ENCODE results near the gene NUDT8. TPM values are rescaled to one million over a fixed set of nuclear protein-coding genes. Genes with fewer than 3 reads are reported as not detected.

Gene NUDT8
- total RNA-seq, 6 experiments from 2014 or later, result 2.0 to 3.0 (median 2.6) TPM

DNA sequence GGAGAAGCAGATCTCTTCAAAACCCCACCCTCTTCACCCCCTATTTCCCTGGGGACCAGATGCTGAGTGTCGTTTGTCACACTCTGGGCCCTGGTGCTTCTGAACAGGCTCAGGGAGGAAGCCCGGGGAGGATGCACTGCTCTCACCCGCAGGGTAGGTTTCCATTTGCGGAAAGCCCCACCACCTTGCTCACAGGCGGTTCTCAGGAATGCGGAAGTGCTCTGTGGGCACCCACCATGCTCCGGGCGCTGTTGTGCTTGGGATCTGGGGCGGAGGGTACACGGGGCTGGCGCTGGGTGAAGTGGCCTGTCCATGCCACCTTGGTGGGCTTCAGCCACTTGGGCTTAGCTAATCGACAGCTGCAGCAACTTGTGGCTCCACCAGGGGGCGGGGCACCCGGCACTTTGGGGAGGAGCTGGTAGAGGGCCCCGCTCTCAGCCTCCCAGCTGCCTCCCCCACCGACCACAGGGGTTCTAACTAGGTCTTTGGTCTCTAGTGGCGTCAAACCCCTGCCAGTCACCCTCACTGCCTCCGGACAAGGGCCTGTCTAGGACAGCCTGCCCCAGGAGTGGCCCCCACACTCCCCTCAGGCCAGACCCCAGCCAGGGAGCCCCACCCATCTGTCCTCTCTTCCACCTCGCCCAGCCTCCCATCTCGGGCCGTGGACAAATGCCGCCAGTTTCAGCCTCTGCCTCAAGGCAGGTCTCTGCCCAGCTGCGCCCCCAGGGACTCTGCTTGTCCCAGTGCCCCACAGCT is 15.6 kb downstream of the NUDT8 start:
- TF ChIP-seq, protein P1, sequence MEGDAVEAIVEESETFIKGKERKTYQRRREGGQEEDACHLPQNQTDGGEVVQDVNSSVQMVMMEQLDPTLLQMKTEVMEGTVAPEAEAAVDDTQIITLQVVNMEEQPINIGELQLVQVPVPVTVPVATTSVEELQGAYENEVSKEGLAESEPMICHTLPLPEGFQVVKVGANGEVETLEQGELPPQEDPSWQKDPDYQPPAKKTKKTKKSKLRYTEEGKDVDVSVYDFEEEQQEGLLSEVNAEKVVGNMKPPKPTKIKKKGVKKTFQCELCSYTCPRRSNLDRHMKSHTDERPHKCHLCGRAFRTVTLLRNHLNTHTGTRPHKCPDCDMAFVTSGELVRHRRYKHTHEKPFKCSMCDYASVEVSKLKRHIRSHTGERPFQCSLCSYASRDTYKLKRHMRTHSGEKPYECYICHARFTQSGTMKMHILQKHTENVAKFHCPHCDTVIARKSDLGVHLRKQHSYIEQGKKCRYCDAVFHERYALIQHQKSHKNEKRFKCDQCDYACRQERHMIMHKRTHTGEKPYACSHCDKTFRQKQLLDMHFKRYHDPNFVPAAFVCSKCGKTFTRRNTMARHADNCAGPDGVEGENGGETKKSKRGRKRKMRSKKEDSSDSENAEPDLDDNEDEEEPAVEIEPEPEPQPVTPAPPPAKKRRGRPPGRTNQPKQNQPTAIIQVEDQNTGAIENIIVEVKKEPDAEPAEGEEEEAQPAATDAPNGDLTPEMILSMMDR (IDR thresholded peaks at IDR 0.05), result peak; percentile 84
- Mint-ChIP-seq H3K4me1 (ENCODE audit: low read depth) (no peaks in the 10 kb centered on the region), H3K4me3 (no peak overlapping the region), H3K36me3 (ENCODE audit: low read depth) (no peaks in the 10 kb centered on the region), H3K27ac (no peak overlapping the region; the same call in 1 of the 2 replicates), H3K27me3 (ENCODE audit: insufficient read depth) (peaks cover 15% of the 10 kb centered on the region), H3K9me3 (no peaks in the 10 kb centered on the region)
- peak; percentile 9 for DNase-seq

DNA sequence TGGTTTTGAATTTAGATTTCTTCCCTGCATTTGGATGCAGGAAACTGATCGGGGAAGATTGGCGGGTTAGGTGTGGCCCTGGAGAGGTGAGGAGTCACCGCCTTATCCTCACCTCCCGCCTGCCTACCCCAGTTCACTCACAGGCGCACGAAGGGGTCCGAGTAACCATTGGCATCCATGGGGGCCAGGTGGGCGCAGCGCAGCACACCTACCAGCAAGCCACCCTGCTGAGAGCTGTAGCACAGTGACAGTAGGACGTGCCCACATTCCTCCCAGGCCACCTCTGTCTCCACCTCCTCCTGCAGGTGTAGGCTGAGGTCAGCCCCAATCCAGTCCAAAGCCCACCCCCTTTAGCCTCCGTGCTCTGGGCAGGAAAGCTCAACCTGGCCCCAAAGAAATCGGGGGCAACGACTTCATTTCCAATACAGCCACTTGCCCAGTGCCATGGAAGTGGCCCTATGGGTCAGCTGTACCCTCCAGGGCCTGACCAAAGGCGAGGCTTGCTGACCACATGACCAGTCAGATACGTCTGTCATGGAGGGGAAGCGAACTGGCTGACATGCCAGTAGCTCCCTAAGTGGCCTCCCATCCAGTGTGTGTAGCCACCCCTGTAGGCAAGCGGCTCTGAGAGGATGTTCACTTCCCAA is 16.3 kb downstream of the NUDT8 start:
- Mint-ChIP-seq H3K4me3 (no peak overlapping the region), H3K9me3 (no peaks in the 10 kb centered on the region), H3K4me1 (ENCODE audit: low read depth) (no peaks in the 10 kb centered on the region), H3K27me3 (ENCODE audit: insufficient read depth) (peaks cover 15% of the 10 kb centered on the region), H3K27ac (no peak overlapping the region; the same call in 1 of the 2 replicates), H3K36me3 (ENCODE audit: low read depth) (no peaks in the 10 kb centered on the region)
- TF ChIP-seq, protein P1 (IDR thresholded peaks at IDR 0.05), result no peak
- no peak for DNase-seq

DNA sequence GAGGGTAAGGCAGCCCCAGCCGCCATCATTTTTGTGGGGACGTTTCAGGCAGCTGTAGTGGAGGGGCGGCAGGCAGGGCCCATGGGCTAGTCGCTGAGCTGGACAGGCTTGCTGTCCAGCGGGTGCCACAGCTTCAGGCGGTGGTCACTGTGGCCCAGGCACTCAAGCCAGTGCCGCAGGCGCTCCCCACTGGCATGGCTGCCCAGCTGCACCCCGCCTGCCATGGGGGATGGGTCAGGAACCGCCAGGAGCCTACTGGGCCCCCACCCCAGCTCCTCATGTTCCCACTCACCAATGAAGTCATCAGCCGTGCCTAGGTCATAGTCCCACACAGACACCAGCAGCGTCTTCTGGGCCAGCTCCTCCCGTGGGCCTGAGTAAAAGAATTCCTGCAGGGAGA is 17.0 kb downstream of the NUDT8 start:
- Mint-ChIP-seq H3K9me3 (no peaks in the 10 kb centered on the region), H3K27ac (no peak overlapping the region), H3K4me1 (ENCODE audit: low read depth) (no peaks in the 10 kb centered on the region), H3K27me3 (ENCODE audit: insufficient read depth) (peaks cover 13% of the 10 kb centered on the region), H3K4me3 (no peak overlapping the region), H3K36me3 (ENCODE audit: low read depth) (no peaks in the 10 kb centered on the region)
- no peak for DNase-seq
- TF ChIP-seq, protein P1 (IDR thresholded peaks at IDR 0.05), result no peak

DNA sequence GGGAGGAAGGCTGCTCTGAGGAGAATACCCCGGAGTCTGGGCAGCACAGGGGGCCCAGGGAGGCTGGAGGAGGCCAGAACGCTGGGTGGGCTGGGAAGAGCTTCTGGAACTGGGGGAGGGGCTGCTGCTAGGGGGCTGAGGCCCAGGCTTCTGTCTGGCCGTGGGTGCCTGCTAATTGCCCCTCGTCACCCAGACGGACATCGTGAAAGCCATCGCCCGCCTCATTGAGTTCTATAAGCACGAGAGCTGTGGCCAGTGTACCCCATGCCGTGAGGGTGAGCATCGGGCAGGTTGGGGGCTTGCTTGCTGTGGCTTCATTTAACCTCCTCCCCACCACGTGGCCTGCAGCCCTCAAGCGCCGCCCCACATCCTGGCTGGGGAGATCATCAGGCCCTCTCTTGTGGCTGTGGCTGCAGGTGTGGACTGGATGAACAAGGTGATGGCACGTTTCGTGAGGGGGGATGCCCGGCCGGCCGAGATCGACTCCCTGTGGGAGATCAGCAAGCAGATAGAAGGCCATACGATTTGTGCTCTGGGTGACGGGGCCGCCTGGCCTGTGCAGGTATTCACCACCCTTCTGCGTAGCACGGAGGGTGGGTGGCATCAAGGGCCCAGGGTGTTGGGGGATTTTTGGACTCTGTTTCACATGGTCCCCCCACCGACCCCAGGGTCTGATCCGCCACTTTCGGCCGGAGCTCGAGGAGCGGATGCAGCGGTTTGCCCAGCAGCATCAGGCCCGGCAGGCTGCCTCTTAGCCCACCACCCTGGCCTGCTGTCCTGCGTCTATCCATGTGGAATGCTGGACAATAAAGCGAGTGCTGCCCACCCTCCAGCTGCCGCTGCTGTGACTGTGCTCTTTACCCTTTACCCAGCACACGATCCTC is 17.8 kb downstream of the NUDT8 start:
- peaks cover 5% of the 10 kb centered on the region for H3K27me3 Mint-ChIP-seq (ENCODE audit: insufficient read depth)
- TF ChIP-seq, protein P1 (IDR thresholded peaks at IDR 0.05), result no peak
- DNase-seq, result no peak
- H3K27ac Mint-ChIP-seq, result no peak overlapping the region
- H3K4me3 Mint-ChIP-seq, result no peak overlapping the region
- no peaks in the 10 kb centered on the region for H3K36me3 Mint-ChIP-seq (ENCODE audit: low read depth)
- no peaks in the 10 kb centered on the region for H3K4me1 Mint-ChIP-seq (ENCODE audit: low read depth)
- no peaks in the 10 kb centered on the region for H3K9me3 Mint-ChIP-seq

DNA sequence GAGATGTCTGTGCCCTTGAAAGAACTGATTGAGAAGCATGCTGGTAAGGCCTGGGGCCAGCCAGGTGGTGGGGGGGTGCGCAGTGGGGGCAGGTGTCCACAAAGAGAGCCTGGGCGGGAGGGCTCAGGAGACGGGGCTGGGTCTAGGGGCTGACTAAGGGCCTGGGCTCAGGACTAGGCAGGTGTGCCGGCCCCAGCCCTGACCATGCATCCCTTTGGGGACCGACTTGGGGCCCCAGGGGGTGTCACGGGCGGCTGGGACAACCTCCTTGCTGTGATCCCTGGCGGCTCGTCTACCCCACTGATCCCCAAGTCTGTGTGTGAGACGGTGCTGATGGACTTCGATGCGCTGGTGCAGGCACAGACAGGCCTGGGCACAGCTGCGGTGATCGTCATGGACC is 18.6 kb downstream of the NUDT8 start:
- no peak for DNase-seq
- TF ChIP-seq, protein P1 (IDR thresholded peaks at IDR 0.05), result no peak
- Mint-ChIP-seq H3K27ac (no peak overlapping the region), H3K27me3 (ENCODE audit: insufficient read depth) (peaks cover under 1% of the 10 kb centered on the region), H3K4me1 (ENCODE audit: low read depth) (peaks cover 4% of the 10 kb centered on the region; the same call in 1 of the 2 replicates), H3K4me3 (no peak overlapping the region), H3K36me3 (ENCODE audit: low read depth) (no peaks in the 10 kb centered on the region), H3K9me3 (no peaks in the 10 kb centered on the region)

All from HFFc6 (cell line).